Lower leg skin (tissue), 3 donors: ENCODE results near the gene CWC27.

ENCODE experiments used
- CTCF ChIP-seq, 3 donors: fragments of 450-650 bp; IDR thresholded peaks; one replicate each; pipeline ENCODE4 v1.5.1; 2016; ENCODE audit warnings: antibody characterized with exemption in 3 of 3, mild to moderate bottlenecking in 3 of 3, moderate library complexity in 2 of 3
- POLR2A ChIP-seq, 2 donors: fragments of 450-650 bp; IDR thresholded peaks; one replicate each; pipeline ENCODE4 v1.6.1; 2016 to 2017; ENCODE audit warnings: antibody characterized with exemption in 2 of 2, mild to moderate bottlenecking in 1 of 2, moderate library complexity in 1 of 2

- TF ChIP-seq POLR2A (IDR thresholded peaks at IDR 0.05) (no peak), CTCF (IDR thresholded peaks at IDR 0.05) (no peak)
Observed at GRCh38 chr5:64822320-64822719, 53.6 kb downstream of the CWC27 start.
